Stimulated activated CD4-positive, alpha-beta T cell treated with anti-CD3 and anti-CD28 coated beads, Interleukin-15, amount 100 ng/mL, for 24 hours (primary cell): ENCODE measurements around the gene MOB2.
A peak's percentile ranks its signal among the peaks of the same experiment; 100 is the strongest.

Experiments
- DNase-seq: peaks from one replicate; pipeline ENCODE4 v3.0.0-alpha.2; 2020

MOB2 gene

GRCh38 chr11:1455763-1456060 is 30.9 kb downstream of the MOB2 start:
- no peak for DNase-seq

DNA sequence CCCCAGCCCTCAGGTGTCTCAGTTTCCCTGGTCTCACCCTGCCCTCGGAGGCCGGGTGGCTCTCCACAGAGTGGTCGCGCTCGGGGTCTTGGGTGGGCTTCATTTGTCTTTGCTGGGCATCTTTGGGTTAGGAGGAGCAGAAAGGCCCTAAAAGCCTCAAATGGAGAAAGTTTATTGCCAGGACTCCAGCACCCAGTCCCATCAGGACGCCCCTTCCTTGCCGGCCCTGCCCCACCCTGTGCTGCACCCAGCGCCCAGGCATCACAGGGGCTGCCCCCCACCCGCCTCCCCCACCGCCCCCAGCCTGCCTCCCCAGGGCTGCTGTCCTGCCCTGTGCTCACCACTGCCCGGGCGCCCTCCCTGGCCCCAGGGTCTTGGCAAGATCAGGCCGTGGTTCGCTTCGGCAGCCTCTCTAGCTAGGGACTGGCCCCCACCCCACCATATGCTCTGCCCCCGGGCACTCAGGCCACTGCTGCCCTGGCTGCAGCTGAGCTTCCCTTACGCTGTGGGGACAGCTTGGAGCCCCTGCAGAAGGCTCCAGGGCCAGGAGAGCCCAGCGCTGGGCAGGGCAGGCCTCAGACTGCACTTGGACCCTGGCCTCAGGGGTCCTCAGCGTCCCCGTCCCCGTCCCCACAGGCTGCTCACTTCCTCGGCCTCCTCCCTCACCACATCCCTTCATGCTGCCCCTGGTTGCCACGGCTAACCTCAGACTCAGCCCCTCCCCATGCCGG is 31.4 kb downstream of the MOB2 start:
- DNase-seq, result no peak

DNA sequence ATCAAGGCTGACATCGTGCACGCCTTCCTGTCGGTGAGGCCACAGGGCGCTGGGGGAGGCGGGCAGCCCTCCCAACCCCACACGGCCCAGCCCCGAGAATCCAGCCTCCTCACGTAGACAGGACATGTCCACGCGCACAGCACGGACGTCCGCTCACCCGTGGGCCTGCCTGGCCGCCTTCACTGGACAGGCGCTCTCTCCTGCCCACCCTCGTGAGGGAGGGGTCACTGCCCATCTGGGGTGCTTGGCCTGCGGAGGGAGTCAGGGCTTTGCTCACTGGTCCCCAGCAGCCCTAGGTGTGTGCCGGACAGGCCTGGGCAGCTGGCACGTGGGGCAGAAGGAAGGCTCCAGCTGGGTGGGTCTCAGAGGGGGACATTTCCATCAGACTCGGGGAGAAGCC is 32.0 kb downstream of the MOB2 start:
- no peak for DNase-seq

- peak; percentile 49 for DNase-seq
Measured at GRCh38 chr11:1453611-1454034, 33.0 kb downstream of the MOB2 start.

DNA sequence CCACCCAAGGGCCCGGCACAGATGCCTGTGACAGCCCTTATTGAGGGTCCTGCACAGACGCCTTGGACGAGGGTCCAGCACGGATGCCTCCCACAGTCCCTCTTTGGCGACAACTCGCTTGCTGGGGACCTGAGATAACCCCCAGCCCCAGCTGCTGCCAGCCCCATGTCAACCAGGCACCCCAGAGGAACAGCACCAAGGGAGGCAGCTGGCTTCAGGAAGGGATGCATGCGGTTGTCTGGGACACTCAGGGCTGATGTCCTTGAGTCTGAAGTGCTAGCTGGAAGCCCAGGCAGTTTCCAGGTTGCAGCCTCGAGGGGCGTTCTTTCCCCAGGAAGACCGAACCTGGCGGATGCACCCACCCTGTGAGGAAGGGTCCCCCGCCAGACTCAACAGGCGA is 33.8 kb downstream of the MOB2 start:
- no peak for DNase-seq

- no peak for DNase-seq
Measured at GRCh38 chr11:1451781-1452470, 34.7 kb downstream of the MOB2 start.

DNA sequence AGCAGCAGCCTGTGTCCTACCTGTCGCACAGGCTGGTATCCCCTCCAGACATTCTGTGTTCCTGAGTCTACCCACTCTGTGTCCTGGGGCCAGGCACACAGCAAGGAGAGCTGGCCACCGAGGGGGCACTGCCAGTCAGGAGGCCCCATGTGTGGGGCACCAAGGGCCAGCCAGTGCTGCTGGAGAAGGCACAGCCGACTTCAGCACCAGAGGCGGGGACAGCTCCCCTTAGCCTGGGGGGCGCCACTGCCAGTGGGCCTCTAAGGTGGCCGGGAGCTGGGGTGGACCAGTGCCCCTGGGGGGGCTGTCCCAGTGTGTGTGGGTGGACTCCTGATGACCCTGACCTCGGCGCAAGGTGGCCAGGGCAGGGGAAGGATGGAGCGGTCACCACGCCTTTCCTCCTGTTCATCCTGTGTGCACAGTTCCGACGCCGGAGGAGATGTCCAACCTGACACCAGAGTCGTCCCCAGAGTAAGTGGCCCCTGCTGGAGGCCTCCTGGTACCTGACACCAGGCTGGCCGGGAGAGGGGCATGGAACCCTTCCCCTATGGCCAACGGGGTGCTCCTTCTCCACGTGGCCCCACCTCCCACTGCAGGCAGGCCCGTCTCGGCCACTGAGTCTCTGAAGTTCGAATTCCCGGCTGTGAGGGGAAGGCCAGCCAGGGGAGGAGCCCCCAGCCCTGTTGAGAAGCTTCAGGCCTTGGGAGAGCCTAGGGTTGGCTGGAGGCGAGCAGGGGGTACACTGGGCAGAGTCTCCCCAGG is 35.4 kb downstream of the MOB2 start:
- DNase-seq, result no peak

DNA sequence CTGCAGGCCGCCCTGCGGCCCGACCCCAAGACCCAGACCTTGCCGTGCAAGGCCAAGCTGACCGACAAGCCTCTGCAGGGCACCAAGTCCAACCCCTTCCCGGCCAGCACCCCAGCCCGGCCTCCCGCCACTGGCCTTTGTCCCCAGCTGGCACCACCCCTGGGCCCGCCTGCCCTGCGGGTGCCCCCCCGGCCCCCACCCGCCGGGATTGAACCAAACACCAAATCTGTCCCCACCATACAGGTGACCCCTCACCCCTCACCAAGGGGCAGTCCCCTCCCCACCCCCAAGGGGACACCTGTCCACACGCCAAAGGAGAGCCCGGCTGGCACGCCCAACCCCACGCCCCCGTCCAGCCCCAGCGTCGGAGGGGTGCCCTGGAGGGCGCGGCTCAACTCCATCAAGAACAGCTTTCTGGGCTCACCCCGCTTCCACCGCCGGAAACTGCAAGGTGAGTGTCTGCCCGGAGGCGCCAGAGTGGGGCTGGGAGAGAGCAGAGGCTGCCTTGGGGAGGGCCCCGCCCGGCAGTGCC is 36.2 kb downstream of the MOB2 start:
- no peak for DNase-seq

DNA sequence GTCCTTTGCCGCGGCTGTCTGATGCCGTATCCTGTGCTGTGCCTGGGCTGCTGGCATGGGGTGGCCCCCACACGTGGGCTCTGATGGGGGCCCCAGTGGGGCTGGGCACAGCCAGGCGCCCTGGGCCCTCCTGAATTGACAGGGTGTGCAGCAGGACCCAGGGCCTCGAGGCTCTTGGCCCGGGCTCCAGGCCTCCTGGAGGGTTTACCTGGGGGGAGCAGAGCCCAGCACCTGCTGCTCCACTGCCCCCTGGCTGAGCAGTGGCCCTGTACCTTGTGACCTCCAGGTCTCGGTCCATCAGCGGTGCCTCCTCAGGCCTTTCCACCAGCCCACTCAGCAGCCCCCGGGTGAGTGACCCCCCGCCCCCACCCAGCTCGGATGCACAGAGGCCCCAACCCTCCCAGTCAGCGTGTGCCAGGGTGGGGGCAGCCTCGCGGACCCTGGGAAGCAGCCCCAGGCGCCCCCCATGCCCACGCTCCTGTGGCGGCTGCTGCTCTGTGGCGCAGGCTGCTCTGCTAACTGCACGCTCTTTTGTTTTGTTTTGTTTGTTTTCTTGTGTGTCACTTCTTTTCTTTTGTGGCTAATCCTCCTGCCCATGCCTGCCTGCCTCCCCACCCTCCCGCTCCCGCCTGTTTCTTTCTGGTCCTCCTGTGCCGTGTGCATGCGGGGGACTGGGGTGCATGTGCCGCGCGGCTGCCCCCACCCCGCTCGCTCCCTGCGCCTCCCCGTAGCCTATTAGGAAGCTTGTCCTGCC is 36.9 kb downstream of the MOB2 start:
- no peak for DNase-seq

DNA sequence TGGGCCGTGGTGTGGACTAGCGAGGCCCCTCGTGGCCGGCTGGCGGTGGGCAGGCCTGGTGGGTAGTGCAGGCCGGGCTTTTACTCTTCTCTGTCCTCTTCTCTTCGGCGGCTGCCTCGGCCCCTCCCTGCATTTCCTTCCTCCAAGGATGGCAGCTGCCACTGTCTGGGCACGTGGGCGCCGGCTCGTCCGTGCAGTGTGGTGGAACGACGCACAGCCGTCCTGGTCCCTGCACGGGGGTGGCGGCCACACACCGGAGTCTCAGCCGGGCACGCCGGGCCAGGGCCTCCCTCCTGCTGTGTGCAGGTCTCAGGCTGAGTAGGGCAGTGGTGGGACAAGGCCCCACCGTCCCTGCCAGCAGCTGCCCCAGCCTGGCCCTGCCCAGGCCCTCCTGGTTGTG is 37.7 kb downstream of the MOB2 start:
- no peak for DNase-seq

GRCh38 chr11:1447845-1448825 is 38.4 kb downstream of the MOB2 start:
- no peak for DNase-seq

- no peak for DNase-seq
Measured at GRCh38 chr11:1446623-1447022, 40.0 kb downstream of the MOB2 start.

DNA sequence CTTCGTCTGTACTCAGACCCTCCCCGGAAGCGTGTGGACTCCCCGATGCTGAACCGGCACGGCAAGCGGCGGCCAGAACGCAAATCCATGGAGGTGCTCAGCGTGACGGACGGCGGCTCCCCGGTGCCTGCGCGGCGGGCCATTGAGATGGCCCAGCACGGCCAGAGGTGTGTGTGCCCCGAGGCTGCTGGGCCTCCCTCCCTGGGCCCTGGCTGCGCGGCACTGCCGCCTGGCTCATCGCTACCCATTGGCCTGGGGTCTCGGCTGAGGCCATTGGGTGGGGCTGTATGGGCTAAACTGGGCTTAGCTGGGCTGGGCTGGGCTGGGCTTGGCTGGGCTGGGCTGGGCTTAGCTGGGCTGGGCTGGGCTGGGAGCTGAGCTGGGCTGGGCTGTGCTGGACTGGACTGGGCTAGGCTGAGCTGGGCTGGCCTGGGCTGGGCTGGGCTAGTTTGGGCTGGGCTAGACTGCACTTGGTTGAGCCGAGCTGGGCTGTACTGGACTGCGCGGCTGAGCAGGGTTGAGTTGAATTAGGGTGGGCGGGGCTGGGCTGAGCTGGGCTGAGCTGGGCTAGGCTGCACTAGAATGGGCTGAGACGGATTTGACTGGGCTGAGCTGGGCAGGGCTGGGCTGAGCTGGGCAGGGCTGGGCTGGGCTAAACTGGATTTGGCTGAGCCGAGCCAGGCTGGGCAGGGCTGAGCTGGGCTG is 40.7 kb downstream of the MOB2 start:
- DNase-seq, result no peak

DNA sequence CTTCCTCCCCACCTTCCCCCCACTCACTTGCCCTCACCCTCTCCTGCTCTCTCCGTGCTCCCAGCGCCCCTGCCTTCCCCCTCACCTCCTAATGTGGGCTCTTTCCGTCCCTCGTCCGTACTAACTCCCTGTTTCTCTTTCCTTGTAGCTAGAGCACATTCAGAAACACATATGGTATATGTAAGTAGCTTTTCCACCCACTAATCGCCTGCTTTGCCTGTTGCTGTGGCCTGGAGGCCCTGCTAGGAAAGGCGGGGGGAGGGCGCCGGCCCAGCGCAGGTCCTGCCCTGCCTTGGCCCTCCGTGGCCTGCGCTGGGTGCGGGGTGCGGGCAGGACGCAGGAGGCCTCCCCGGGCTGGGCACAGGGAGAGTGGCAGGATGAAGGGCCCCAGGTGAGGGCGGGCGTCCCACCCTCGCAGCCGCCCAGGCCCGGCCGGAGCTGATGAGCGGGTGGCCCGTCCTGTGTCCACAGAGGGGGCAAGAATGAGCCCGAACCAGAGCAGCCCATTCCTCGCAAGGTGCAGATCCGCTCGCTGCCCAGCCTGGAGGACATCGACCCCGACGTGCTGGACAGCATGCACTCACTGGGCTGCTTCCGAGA is 41.7 kb downstream of the MOB2 start:
- no peak for DNase-seq

DNA sequence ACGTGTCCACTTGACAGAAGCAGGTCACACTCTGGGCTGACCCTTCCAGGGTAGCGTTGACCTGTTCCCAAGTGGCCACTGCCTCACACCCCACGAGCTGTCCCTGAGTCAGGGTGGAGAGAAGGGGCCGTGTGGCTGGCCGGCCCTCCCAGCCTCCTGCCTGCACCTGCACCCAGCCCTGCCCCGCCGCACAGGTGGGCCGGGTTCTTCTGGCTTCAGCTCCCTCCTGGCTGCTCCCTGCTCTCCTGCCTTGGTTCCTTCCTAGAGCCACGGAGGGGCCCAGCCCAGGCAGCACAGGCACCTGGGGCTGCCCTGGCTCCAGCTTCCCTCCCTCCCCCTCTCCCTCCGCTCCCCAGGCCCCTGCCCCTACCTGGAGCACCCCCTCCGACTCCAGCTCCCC is 42.3 kb downstream of the MOB2 start:
- no peak for DNase-seq

- no peak for DNase-seq
Measured at GRCh38 chr11:1443737-1444136, 42.8 kb downstream of the MOB2 start.

DNA sequence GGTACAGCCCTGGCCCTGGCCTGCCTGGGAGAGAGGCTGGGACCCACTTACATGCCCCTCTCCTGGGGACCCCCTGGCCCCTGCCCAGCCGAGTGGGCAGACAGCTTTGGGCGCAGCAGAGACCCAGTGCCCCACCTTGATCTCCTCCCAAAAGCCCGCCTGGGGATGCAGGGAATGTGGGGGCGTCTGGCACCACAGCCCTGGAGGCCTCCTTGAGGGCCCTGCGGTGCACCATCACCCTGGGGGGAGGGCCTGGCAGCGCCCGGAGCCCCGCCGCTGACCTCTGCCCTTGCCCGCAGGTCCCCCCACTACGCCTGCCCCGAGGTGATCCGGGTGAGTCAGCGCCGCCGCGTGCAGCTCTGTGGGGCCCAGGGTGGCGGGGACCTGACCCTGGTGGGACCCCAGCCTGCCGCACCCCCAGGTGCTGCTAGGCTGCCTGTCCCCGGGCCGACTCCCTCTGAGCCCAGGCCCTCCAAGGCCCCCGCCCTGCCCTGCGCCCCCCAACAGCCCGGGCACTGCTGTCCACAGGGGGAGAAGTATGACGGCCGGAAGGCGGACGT is 43.7 kb downstream of the MOB2 start:
- DNase-seq, result no peak

GRCh38 chr11:1442163-1442562 is 44.4 kb downstream of the MOB2 start:
- no peak for DNase-seq

- DNase-seq, result no peak
Measured at GRCh38 chr11:1440496-1440895, 46.1 kb downstream of the MOB2 start.

DNA sequence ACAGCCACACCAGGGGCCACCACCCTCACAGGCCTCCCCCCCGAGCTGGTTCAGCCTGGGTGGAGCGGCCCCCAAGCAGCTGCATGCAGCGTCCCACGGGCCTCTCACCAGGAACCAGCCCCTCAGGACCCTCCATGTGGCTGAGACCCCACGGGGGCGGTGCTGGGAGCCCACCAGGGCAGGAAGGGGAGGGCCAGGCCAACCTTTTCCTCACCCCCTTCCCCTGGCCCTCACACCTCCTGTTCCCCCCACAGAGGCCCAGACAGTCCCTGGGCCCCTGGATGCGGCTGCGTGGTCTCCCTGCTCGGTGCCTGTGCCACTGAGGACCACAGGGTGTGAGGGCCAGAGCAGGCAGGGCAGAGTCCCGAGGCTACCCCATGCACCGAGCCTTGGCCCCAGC is 46.5 kb downstream of the MOB2 start:
- no peak for DNase-seq

DNA sequence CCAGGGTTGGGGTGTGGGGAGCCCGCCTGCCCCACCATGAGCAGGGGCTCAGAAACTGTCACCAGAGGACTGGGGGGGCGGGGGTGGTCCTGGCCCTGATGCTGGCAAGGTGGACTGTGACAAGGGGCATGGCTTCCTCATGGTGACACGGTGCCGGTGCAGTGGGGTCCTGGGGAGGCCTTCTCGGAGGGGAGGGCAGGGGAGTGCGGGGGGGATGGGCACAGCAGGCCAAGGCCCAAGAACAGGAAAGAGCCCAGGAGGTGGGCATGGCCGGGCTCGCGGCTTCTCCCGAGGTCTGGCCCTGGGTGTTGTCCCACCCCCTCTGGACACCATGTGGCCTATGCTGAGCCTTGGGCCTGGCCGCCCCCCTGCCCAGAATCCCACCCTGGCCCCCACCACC is 47.2 kb downstream of the MOB2 start:
- DNase-seq, result no peak
